Stimulated activated CD4-positive, alpha-beta T cell treated with anti-CD3 and anti-CD28 coated beads, TNF-alpha, amount 100 ng/mL, for 24 hours (primary cell): Measurements from ENCODE around the gene EMC6.

Experiments used
- DNase-seq, 3 experiments: peaks; one replicate each; pipeline ENCODE4 v3.0.0-alpha.2; 2020; ENCODE audit warnings: low read depth in 3 of 3

EMC6 gene

GRCh38 chr17:3656353-3656752 lies 12.3 kb upstream of the EMC6 start:
- DNase-seq = no peak

GRCh38 chr17:3656755-3657587 lies 11.6 kb upstream of the EMC6 start:
- no peak for DNase-seq

- no peak for DNase-seq
These were observed 11.1 kb upstream of the EMC6 start for GRCh38 chr17:3657588-3657869.

- DNase-seq = no peak
These were observed 10.5 kb upstream of the EMC6 start for GRCh38 chr17:3657874-3658783.

GRCh38 chr17:3658784-3659449 lies 9.7 kb upstream of the EMC6 start:
- DNase-seq = no peak

GRCh38 chr17:3659541-3660111 lies 9.0 kb upstream of the EMC6 start:
- no peak for DNase-seq

GRCh38 chr17:3660311-3660891 lies 8.2 kb upstream of the EMC6 start:
- DNase-seq = no peak

- DNase-seq = no peak
These were observed 5.3 kb upstream of the EMC6 start for GRCh38 chr17:3663102-3664011.

- no peak for DNase-seq
These were observed 2.8 kb upstream of the EMC6 start for GRCh38 chr17:3665834-3666233.

- no peak for DNase-seq
These were observed 2.1 kb upstream of the EMC6 start for GRCh38 chr17:3666516-3666915.

- no peak for DNase-seq
These were observed 990 bp upstream of the EMC6 start for GRCh38 chr17:3667366-3668278.

GRCh38 chr17:3669085-3669347 lies 404 bp downstream of the EMC6 start:
- no peak for DNase-seq

- no peak for DNase-seq
These were observed 936 bp downstream of the EMC6 start for GRCh38 chr17:3669548-3669947.

- no peak for DNase-seq
These were observed 4.0 kb downstream of the EMC6 start for GRCh38 chr17:3672571-3672970.

- DNase-seq = no peak
These were observed 7.3 kb downstream of the EMC6 start for GRCh38 chr17:3675886-3676285.

GRCh38 chr17:3678095-3678820 lies 9.6 kb downstream of the EMC6 start:
- DNase-seq = no peak

- no peak for DNase-seq
These were observed 10.4 kb downstream of the EMC6 start for GRCh38 chr17:3678821-3679530.

GRCh38 chr17:3679531-3680126 lies 11.0 kb downstream of the EMC6 start:
- DNase-seq = no peak
